ENCODE data around the gene SH3TC2.

SH3TC2 gene

DNA sequence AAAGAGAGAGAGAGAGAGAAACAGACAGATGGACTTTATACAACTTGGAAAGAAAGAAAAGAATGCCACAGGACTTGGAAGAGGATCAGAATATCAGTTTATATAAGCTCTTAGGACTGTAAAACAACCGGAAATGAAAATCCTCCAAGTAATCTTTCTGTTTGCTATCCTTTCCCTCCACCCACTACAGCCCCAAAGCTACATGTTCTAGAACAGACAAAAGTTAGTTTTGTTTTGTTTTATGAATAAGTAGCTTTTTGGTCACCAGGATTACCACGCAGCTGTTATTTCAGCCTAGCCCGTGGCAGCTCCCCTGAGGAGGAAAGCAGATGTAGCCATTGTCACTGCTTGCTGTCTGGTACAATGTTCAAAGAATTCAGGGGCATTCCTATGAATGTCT lies 66.6 kb downstream of the SH3TC2 start:
- DNase-seq = no peak

DNA sequence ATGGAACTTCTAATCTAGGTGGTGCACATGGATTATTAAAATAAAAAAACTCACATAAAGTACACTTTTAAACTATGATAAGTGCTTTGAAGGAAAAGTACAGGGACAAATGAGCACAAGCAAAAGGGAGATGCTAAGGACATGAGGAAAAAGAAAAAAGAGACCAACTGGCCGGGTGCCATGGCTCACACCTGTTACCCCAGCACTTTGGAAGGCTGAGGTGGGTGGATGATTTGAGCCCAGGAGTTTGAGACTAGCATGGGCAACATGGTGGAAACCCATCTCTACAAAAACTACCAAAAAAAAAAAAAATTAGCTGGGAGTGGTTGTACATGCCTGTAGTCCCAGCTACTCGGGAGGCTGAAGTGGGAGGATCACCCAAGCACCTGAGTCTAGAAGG lies 67.1 kb downstream of the SH3TC2 start:
- no peak for DNase-seq

DNA sequence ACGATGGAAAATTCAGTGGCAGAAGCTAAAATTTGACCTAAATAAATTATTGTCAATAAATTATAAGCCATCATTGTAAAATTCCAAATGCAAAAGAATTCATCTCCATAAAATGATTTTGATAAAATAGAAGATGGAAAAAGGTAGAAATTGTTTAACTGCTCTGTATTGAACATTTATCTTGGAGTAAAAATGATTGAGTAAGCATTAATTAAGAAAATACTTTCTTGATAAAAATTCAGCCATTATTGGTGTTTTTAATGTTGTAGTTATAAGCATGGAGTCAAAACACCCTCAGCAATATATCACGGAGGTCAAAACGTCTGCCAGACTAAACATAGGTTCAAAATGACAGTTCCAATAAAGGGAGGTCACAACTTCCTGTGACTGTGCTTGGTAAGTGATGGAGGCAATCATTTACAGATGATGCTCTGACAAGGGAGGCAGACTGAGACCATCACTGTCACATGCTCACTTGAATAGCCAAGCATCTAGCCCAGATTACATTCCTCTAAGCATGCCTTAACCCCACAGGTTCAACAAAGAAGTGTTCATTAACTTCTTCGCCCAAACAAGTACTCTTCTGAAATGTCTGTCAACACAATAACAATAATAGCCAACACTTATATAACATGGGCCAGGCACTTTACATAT lies 69.5 kb downstream of the SH3TC2 start:
- DNase-seq = no peak

DNA sequence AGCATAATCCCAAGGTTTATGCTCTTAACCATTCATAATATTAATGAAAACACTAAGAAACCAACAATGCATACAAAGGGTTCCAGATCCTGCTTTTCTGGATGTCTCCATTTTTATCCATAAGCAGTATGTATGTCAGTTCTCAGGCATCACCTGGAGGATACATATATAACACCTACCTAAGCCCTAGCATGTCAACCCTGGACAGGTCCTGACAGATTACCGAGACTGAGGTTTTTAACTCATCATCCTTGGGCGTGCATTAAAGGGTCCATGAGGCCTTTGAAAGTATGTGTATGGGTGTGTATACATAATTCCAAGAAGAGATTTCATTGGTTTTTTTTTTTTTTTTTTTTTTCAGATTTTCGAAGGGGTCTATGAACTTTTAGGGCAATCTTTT lies 70.6 kb downstream of the SH3TC2 start:
- no peak for DNase-seq

GRCh38 chr5:148991566-148991965 lies 71.3 kb downstream of the SH3TC2 start:
- DNase-seq = no peak

DNA sequence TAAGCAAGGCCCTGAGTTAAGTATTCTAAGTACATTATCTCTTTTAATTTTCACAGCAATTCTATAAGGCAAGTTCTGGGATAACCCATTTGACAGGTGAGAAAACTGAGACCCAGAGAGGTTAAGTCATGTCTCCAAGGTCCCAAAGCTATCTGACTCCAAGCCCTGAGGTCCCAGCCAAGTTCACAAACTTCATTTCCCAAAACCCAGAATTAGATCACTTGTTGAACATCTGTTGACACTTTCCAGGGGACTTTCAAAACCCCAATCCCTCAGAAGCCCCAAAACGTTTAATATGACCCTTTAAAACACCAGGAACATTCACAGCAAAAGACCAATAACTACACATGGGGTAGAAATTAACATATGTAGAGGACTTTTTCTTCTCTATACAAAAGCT lies 72.0 kb downstream of the SH3TC2 start:
- DNase-seq = no peak

DNA sequence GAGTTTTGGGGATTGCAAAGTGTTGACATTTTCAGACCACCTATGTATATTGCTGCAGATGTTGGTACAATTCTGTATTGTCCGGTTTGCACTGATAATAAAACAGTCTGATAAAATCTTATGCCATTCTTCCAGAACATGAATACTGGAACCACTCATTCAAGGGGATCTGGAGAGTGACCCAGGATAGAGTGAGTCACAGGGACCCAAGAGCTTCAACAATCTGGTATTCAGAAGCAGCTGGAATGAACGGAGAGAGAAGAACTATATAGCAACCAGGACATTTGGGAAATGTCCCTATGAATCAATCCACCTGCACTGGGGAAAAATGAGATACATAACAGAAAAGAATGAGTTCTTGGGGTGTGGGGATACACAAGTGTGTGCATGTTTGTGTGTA lies 73.3 kb downstream of the SH3TC2 start:
- no peak for DNase-seq

GRCh38 chr5:148988328-148988727 lies 74.5 kb downstream of the SH3TC2 start:
- DNase-seq = no peak

GRCh38 chr5:148986636-148987035 lies 76.2 kb downstream of the SH3TC2 start:
- no peak for DNase-seq

- DNase-seq = no peak
Observed at GRCh38 chr5:148984345-148984744, 78.5 kb downstream of the SH3TC2 start.

GRCh38 chr5:148981353-148981752 lies 81.5 kb downstream of the SH3TC2 start:
- no peak for DNase-seq

GRCh38 chr5:148980731-148981130 lies 82.1 kb downstream of the SH3TC2 start:
- DNase-seq = no peak

- DNase-seq = no peak
Observed at GRCh38 chr5:148979083-148979723, 83.7 kb downstream of the SH3TC2 start.

GRCh38 chr5:148978370-148979082 lies 84.3 kb downstream of the SH3TC2 start:
- no peak for DNase-seq

- DNase-seq = no peak
Observed at GRCh38 chr5:148976569-148977381, 86.1 kb downstream of the SH3TC2 start.

GRCh38 chr5:148974642-148975327 lies 88.1 kb downstream of the SH3TC2 start:
- DNase-seq = no peak

- no peak for DNase-seq
Observed at GRCh38 chr5:148973455-148973854, 89.4 kb downstream of the SH3TC2 start.

DNA sequence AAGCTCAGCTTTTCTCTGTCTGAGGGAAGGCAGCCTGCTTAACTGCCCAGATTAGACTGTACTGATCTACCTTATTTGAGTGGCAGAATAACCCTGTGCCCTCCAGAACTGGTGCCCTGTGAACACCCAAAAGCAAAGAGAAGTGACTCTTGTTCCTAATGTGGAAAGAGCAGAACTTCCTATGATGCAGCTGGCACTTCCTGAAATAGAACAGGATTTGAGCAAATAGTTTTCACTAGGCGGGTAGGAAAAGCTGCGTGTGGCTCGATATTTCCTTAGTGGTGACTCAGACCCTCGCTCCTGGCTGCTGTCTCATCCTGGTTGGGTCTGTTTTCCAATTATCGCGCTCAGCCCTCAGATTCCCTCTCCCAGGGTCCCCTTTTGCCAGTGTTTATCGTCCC lies 89.9 kb downstream of the SH3TC2 start:
- DNase-seq = no peak

GRCh38 chr5:148972396-148972795 lies 90.5 kb downstream of the SH3TC2 start:
- no peak for DNase-seq

DNA sequence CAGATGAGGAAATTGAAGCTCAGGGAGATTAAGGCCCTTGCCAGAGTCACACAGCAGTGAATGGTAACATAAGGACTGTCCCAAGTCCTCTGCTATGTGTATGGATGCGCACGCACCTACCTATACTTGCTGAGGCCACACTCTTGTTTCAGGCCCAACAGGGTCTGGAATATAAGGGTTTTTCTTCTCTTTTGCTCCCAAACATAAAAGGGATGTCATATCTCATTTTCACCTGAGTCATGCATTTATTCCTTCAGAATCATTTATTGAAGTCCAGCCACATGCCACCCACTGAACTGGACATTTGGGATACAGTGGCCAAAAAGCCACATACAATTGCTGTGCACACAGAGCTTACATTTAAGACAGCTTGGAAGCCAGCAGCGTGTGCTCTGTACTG lies 92.0 kb downstream of the SH3TC2 start:
- DNase-seq = no peak

DNA sequence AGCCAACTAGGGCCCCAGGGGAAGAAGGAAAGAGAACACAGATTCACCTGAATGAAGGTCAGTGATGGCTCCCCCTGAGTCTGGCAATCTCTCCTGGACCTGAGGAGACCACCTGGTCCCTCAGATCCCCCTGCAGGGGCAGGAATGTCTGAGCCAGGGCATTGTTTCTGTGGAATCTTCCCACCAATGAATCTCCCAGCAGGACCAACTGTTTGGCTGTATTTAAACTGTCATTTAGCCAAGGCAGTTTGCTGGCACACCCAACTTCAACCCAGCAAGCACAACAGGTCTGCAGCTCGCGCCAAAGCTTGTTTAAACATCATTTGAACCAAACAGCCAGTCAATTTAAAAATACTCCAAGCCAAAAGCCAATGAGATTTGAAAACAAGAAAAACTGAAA lies 92.6 kb downstream of the SH3TC2 start:
- DNase-seq = no peak

DNA sequence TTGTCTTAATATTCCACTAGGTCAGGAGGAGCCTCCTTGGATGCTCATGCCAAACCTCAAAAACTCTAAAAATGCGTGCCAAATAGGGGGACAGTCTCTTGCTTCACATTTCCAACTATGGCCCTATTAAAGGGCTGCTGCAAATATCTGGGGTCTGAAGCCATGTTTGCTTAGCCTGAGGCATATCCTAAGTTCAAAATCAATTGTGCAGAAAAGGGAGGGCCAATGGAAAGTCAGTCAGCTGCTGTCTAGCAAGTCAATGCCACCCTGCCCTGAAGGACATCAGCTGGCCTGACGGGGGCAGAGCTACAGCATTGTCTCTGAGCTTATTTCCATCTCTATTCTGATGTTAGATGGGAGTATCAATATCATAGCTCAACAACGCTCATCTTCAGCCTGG lies 93.6 kb downstream of the SH3TC2 start:
- no peak for DNase-seq

- DNase-seq = no peak
Observed at GRCh38 chr5:148968311-148968710, 94.6 kb downstream of the SH3TC2 start.

Measured in DMS79 treated with DMSO at 0.1 percent for 48 hours (cell line).